H1 (cell line): ENCODE results near the gene ANKRD29. TPM values are rescaled to one million over a fixed set of nuclear protein-coding genes. Genes with fewer than 3 reads are reported as not detected.

ENCODE experiments used
- CTCF ChIA-PET: fragments of 300-600 bp; sonication (Branson Sonifier 250); formaldehyde crosslinking; loops from one replicate; lab custom pipeline; 2021; ENCODE audit not compliant: partially characterized antibody; lab: Charles Lee
- POLR2A ChIA-PET: fragments of 300-600 bp; sonication (Branson Sonifier 250); formaldehyde crosslinking; loops from one replicate; lab custom pipeline; 2021; ENCODE audit warnings: inconsistent platforms; ENCODE audit not compliant: partially characterized antibody; lab: Charles Lee
- DNase-seq, 2 experiments: peaks; one replicate each; pipeline versions ENCODE4 v3.0.0 to v3.0.0-alpha.2; 2010 to 2022; ENCODE audit warnings: low spot score in 2 of 2, low read depth in 1 of 2, mixed read lengths in 1 of 2
- FAIRE-seq: peaks from 2 replicates; lab custom pipeline; 2011; peaks lifted over from hg19 to GRCh38; lab: Jason Lieb, UNC
- H2AFZ ChIP-seq: 2 replicates; pipeline ENCODE4 v1.8.1; 2012; ENCODE audit warnings: low read length, inconsistent platforms
- H2AK5ac ChIP-seq: 2 replicates; pipeline ENCODE4 v1.6.1; 2013; ENCODE audit warnings: low read depth, low read length
- H2BK120ac ChIP-seq: replicated peaks from 2 replicates; pipeline ENCODE3; 2013; ENCODE audit warnings: low read depth, low read length, inconsistent platforms
- H2BK12ac ChIP-seq: 2 replicates; pipeline ENCODE4 v1.6.1; 2013; ENCODE audit warnings: low read depth, low read length
- H2BK15ac ChIP-seq: 2 replicates; pipeline ENCODE4 v1.6.1; 2013; ENCODE audit warnings: low read length
- H2BK20ac ChIP-seq: 2 replicates; pipeline ENCODE4 v1.6.1; 2013; ENCODE audit warnings: low read length
- H2BK5ac ChIP-seq: 2 replicates; pipeline ENCODE4 v1.6.1; 2013; ENCODE audit warnings: low read depth, low read length
- H3K14ac ChIP-seq: 2 replicates; pipeline ENCODE4 v1.6.1; 2013; ENCODE audit warnings: inconsistent platforms; ENCODE audit not compliant: insufficient read length
- H3K18ac ChIP-seq: 2 replicates; pipeline ENCODE4 v1.6.1; 2013; ENCODE audit warnings: low read length; ENCODE audit errors: extremely low read depth
- H3K23ac ChIP-seq: 2 replicates; pipeline ENCODE4 v1.6.1; 2013; ENCODE audit warnings: inconsistent platforms; ENCODE audit not compliant: insufficient read length
- H3K23me2 ChIP-seq: 2 replicates; pipeline ENCODE4 v1.6.1; 2013; ENCODE audit warnings: low read depth, low read length
- H3K27ac ChIP-seq: 2 replicates; pipeline ENCODE4 v1.6.1; 2011; ENCODE audit warnings: low read depth, low read length, inconsistent platforms
- H3K27me3 ChIP-seq, 4 experiments: replicated peaks in 1 of 4; 1 replicate in 1 of 4; 2 replicates in 3 of 4; pipeline versions ENCODE4 v1.6.1 to v1.8.1; 2011 to 2013; ENCODE audit warnings: low read length in 3 of 4, mild to moderate bottlenecking in 3 of 4, inconsistent platforms in 2 of 4, mixed read lengths in 2 of 4, moderate library complexity in 1 of 4; ENCODE audit not compliant: control insufficient read depth in 3 of 4, insufficient read depth in 3 of 4; ENCODE audit errors: extremely low read depth in 1 of 4
- H3K36me3 ChIP-seq, 4 experiments: 2 replicates each; pipeline versions ENCODE4 v1.6.1 to v1.8.1; 2011 to 2013; ENCODE audit warnings: mild to moderate bottlenecking in 4 of 4, low read length in 3 of 4, moderate library complexity in 2 of 4, control low read depth in 1 of 4, inconsistent platforms in 1 of 4; ENCODE audit not compliant: insufficient read depth in 4 of 4, control insufficient read depth in 2 of 4
- H3K4ac ChIP-seq: replicated peaks from 2 replicates; pipeline ENCODE3; 2013; ENCODE audit warnings: low read length, low read depth, mixed read lengths, inconsistent platforms; ENCODE audit not compliant: insufficient read length
- H3K4me1 ChIP-seq, 4 experiments: replicated peaks in 1 of 4; 1 replicate in 1 of 4; 2 replicates in 3 of 4; pipeline versions ENCODE4 v1.6.1 to v1.8.1; 2011 to 2013; ENCODE audit warnings: low read length in 3 of 4, inconsistent platforms in 2 of 4, mixed read lengths in 1 of 4; ENCODE audit not compliant: insufficient read depth in 4 of 4, control insufficient read depth in 3 of 4
- H3K4me2 ChIP-seq, 2 experiments: 2 replicates each; pipeline versions ENCODE4 v1.6.1 to v1.8.1; 2011 to 2013; ENCODE audit warnings: low read depth in 2 of 2, low read length in 2 of 2, control low read depth in 1 of 2, inconsistent platforms in 1 of 2, mild to moderate bottlenecking in 1 of 2; ENCODE audit not compliant: insufficient read depth in 1 of 2
- H3K4me3 ChIP-seq, 4 experiments: fragments of 200-600, 300-600 bp in 1 of 4; sonication (generic), shearing (Covaris generic), sonication (Bioruptor Twin) in 1 of 4; 2 replicates each; pipeline versions ENCODE4 v1.5.1 to v1.8.1; 2011 to 2016; ENCODE audit warnings: low read length in 4 of 4, low read depth in 3 of 4, control low read depth in 2 of 4, inconsistent platforms in 2 of 4, mild to moderate bottlenecking in 2 of 4, mixed read lengths in 1 of 4, moderate library complexity in 1 of 4; ENCODE audit not compliant: insufficient read depth in 2 of 4; ENCODE audit errors: extremely low read depth in 1 of 4
- H3K56ac ChIP-seq: replicated peaks from 2 replicates; pipeline ENCODE3; 2013; ENCODE audit warnings: low read depth, mild to moderate bottlenecking, mixed read lengths, low read length, inconsistent platforms; ENCODE audit not compliant: insufficient read length
- H3K79me1 ChIP-seq: 2 replicates; pipeline ENCODE4 v1.6.1; 2013; ENCODE audit warnings: low read depth, low read length, control low read depth
- H3K79me2 ChIP-seq, 2 experiments: 2 replicates each; pipeline versions ENCODE4 v1.6.1 to v1.8.1; 2012 to 2013; ENCODE audit warnings: low read length in 2 of 2, mild to moderate bottlenecking in 2 of 2, inconsistent platforms in 1 of 2; ENCODE audit not compliant: insufficient read depth in 2 of 2, control insufficient read depth in 1 of 2
- H3K9ac ChIP-seq, 4 experiments: replicated peaks in 1 of 4; 1 replicate in 1 of 4; 2 replicates in 3 of 4; pipeline versions ENCODE4 v1.6.1 to v1.8.1; 2011 to 2013; ENCODE audit warnings: low read depth in 3 of 4, low read length in 3 of 4, control low read depth in 2 of 4, mild to moderate bottlenecking in 2 of 4, moderate library complexity in 2 of 4, inconsistent platforms in 1 of 4; ENCODE audit errors: extremely low read depth in 1 of 4
- H3K9me3 ChIP-seq, 2 experiments: 2 replicates each; pipeline versions ENCODE4 v1.6.1 to v1.8.1; 2012 to 2013; ENCODE audit warnings: mild to moderate bottlenecking in 2 of 2, moderate library complexity in 2 of 2, control low read depth in 1 of 2, inconsistent platforms in 1 of 2, low read depth in 1 of 2, low read length in 1 of 2, mixed read lengths in 1 of 2; ENCODE audit not compliant: insufficient read depth in 2 of 2
- H4K20me1 ChIP-seq, 2 experiments: replicated peaks in 1 of 2; 2 replicates each; pipeline versions ENCODE3 to v1.8.1; 2011 to 2013; ENCODE audit warnings: inconsistent platforms in 2 of 2, low read length in 2 of 2, mild to moderate bottlenecking in 1 of 2; ENCODE audit not compliant: insufficient read depth in 2 of 2, control insufficient read depth in 1 of 2
- H4K5ac ChIP-seq: 2 replicates; pipeline ENCODE4 v1.6.1; 2013; ENCODE audit warnings: low read length, low read depth, mixed read lengths, inconsistent platforms; ENCODE audit not compliant: insufficient read length
- H4K8ac ChIP-seq: 2 replicates; pipeline ENCODE4 v1.8.0; 2013; ENCODE audit warnings: mild to moderate bottlenecking, moderate library complexity, low read length, inconsistent platforms; ENCODE audit not compliant: insufficient read depth; ENCODE audit errors: extremely low read depth
- H4K91ac ChIP-seq: replicated peaks from 2 replicates; pipeline ENCODE3; 2013; ENCODE audit warnings: low read length, mixed read lengths, inconsistent platforms; ENCODE audit not compliant: insufficient read length
- ASH2L ChIP-seq: fragments of 200-600, 300-600 bp; sonication (generic); IDR thresholded peaks from one replicate; pipeline ENCODE4 v1.7.1; 2017; ENCODE audit warnings: low read length
- EZH2 ChIP-seq: fragments of 200-600 bp; sonication (generic); IDR thresholded peaks from 2 replicates; pipeline ENCODE4 v1.7.1; 2012; ENCODE audit warnings: low read depth, mild to moderate bottlenecking, moderate library complexity, low read length, inconsistent platforms; ENCODE audit not compliant: severe bottlenecking
- GABPA ChIP-seq: IDR thresholded peaks from 2 replicates; pipeline ENCODE4 v1.6.1; 2011; ENCODE audit warnings: mild to moderate bottlenecking, low read length, moderate library complexity, borderline replicate concordance; ENCODE audit not compliant: insufficient read depth
- HDAC2 ChIP-seq, 2 experiments: fragments of 300-600 bp in 1 of 2; sonication (generic) in 1 of 2; IDR thresholded peaks; 2 replicates each; pipeline ENCODE4 v1.6.1; 2011 to 2012; ENCODE audit warnings: low read depth in 2 of 2, low read length in 2 of 2, mild to moderate bottlenecking in 2 of 2, moderate library complexity in 2 of 2, borderline replicate concordance in 1 of 2, inconsistent platforms in 1 of 2
- KDM4A ChIP-seq: IDR thresholded peaks from one replicate; pipeline ENCODE4 v1.7.1; 2012; ENCODE audit warnings: low read depth, mild to moderate bottlenecking, moderate library complexity, low read length, inconsistent platforms; ENCODE audit not compliant: severe bottlenecking
- RBBP5 ChIP-seq: IDR thresholded peaks from 2 replicates; pipeline ENCODE4 v1.7.1; 2012; ENCODE audit warnings: low read depth, mild to moderate bottlenecking, inconsistent platforms, low read length, moderate library complexity, borderline replicate concordance
- RNF2 ChIP-seq: fragments of 200-900, 300-1000 bp; sonication (generic); IDR thresholded peaks from 2 replicates; pipeline ENCODE4 v1.7.1; 2016; ENCODE audit warnings: borderline replicate concordance, low read depth, mild to moderate bottlenecking, antibody characterized with exemption, low read length; ENCODE audit not compliant: poor library complexity, severe bottlenecking; ENCODE audit errors: missing control alignments
- WGBS, 2 experiments: shearing (Covaris generic) in 1 of 2; methylation state at CpG; one replicate each; pipeline versions ENCODE4 v1.1.6 to v1.1.7; 2013 to 2015; ENCODE audit warnings: low lambda C conversion rate in 2 of 2, mixed read lengths in 2 of 2, inconsistent platforms in 1 of 2, low coverage in 1 of 2, missing lambda C conversion rate in 1 of 2; ENCODE audit not compliant: insufficient replicate concordance in 2 of 2, insufficient coverage in 1 of 2, insufficient read length in 1 of 2; ENCODE audit errors: extremely low coverage in 1 of 2, missing lambda C conversion rate in 1 of 2; 5-methylcytosine and 5-hydroxymethylcytosine counted together
- polyA plus RNA-seq, 7 experiments: library from polyadenylated mRNA; depleted of rRNA in 3 of 7; stranded (reverse) in 5 of 7; unstranded in 2 of 7; fragments of >200 nt in 5 of 7; fragments of 200-250 nt in 2 of 7; gene quantifications; 1 replicate in 5 of 7; 2 replicates in 1 of 7; 4 replicates in 1 of 7; pipeline versions ENCODE4 v1.2.1 to v1.2.3, GENCODE V29; 2011 to 2013; ENCODE audit warnings: missing spikeins in 2 of 7, mixed read lengths in 2 of 7
- total RNA-seq: library from RNA; stranded (reverse); fragmentation: NEBNext Ultra II Directional; extraction: Animal tissue kit (Norgen Biotek cat#: 25700); gene quantifications from 2 replicates; pipeline ENCODE4 v1.2.1, GENCODE V29; 2021

Gene ANKRD29
- total and polyA plus RNA-seq, 2 of the 8 experiments (the other 6 are each of a cell fraction or from before 2014, with no cell fraction given): 3.0 to 7.3 TPM

- H4K5ac ChIP-seq: no peak overlapping the region
- H3K79me1 ChIP-seq: no peaks in the 10 kb centered on the region
- no peak for FAIRE-seq
- H4K91ac ChIP-seq: no peak overlapping the region
- no peaks in the 10 kb centered on the region for H4K20me1 ChIP-seq
- H2BK12ac ChIP-seq: no peak overlapping the region
- no peak overlapping the region for H2BK20ac ChIP-seq
- H2BK120ac ChIP-seq: no peak overlapping the region
- H3K4me2 ChIP-seq: no peak overlapping the region
- no peak overlapping the region for H3K23ac ChIP-seq
- H2AFZ ChIP-seq: no peak overlapping the region
- CTCF ChIA-PET: interaction anchor here (0.6 to 3.1 kb wide), 35 partner anchors 10 to 417 kb away, joined by 3 to 30 read pairs (median 4); no protein-coding TSS in a partner anchor
- TF ChIP-seq ASH2L (no peak), RBBP5 (no peak), KDM4A (no peak), GABPA (no peak), EZH2 (no peak), HDAC2 (IDR thresholded peaks at IDR 0.05; ENCODE audit: borderline replicate concordance in 1 of 2, low read depth in 2 of 2, low read length in 2 of 2) (no peak), RNF2 (no peak)
- TF ChIP-seq, all 59 proteins: peak for 0
- no peak overlapping the region for H3K56ac ChIP-seq
- no peak overlapping the region for H3K27ac ChIP-seq
- no peak overlapping the region for H2BK5ac ChIP-seq
- POLR2A ChIA-PET: interaction anchor here (1.7 to 1.9 kb wide), 2 partner anchors 81 to 84 kb away, joined by 6 read pairs; no protein-coding TSS in a partner anchor
- 82% methylated on average over 4 of the region's 4 CpGs; no CpG with 5 or more reads in 1 of the 2 experiments for WGBS, 2 experiments
- peaks cover 0 to 3% of the 10 kb centered on the region in 2 experiments; a peak in 1 of 4 replicates for H3K9me3 ChIP-seq
- no peak overlapping the region for H4K8ac ChIP-seq
- H3K4ac ChIP-seq: no peak overlapping the region
- H3K9ac ChIP-seq: no peak overlapping the region
- no peak overlapping the region for H3K18ac ChIP-seq
- H3K4me1 ChIP-seq: no peaks in the 10 kb centered on the region
- no peak overlapping the region for H2AK5ac ChIP-seq
- H3K36me3 ChIP-seq: no peaks in the 10 kb centered on the region
- no peak overlapping the region for H3K14ac ChIP-seq
- no peaks in the 10 kb centered on the region for H3K79me2 ChIP-seq
- H3K27me3 ChIP-seq: no peaks in the 10 kb centered on the region
- no peak overlapping the region for H2BK15ac ChIP-seq
- H3K4me3 ChIP-seq: no peak overlapping the region
- no peak for DNase-seq
- no peaks in the 10 kb centered on the region for H3K23me2 ChIP-seq
These were observed 39.9 kb upstream of the ANKRD29 start for GRCh38 chr18:23702606-23703005.
